Stimulated activated CD4-positive, alpha-beta T cell treated with anti-CD3 and anti-CD28 coated beads, Interleukin-1b, Interleukin-23, amount 100 ng/mL, for 4 hours (primary cell): Measurements from ENCODE around the gene MAGI2.
"Not testable (repeated sequence)": the region's sequence is repeated elsewhere in the genome, so short reads cannot be mapped to it uniquely, and the experiment has no call there.

ENCODE experiments used
- DNase-seq, 2 donors: peaks; one replicate each; pipeline ENCODE4 v3.0.0-alpha.2; 2020; ENCODE audit warnings: low read depth in 2 of 2

The MAGI2 gene

GRCh38 chr7:79451580-79451979 lies 1.9 kb downstream of the MAGI2 start:
- no peak for DNase-seq

- not testable (repeated sequence) for DNase-seq
These were observed 10.7 kb downstream of the MAGI2 start for GRCh38 chr7:79442766-79443165.

GRCh38 chr7:79436378-79436777 lies 17.1 kb downstream of the MAGI2 start:
- no peak for DNase-seq

- DNase-seq: no peak
These were observed 18.6 kb downstream of the MAGI2 start for GRCh38 chr7:79434867-79435266.

GRCh38 chr7:79434098-79434497 lies 19.4 kb downstream of the MAGI2 start:
- DNase-seq: no peak

- no peak for DNase-seq
These were observed 23.1 kb downstream of the MAGI2 start for GRCh38 chr7:79430391-79430790.

GRCh38 chr7:79425665-79426064 lies 27.8 kb downstream of the MAGI2 start:
- no peak for DNase-seq

- DNase-seq: no peak
These were observed 31.7 kb downstream of the MAGI2 start for GRCh38 chr7:79421751-79422150.

- DNase-seq: no peak
These were observed 33.0 kb downstream of the MAGI2 start for GRCh38 chr7:79420464-79420863.

- DNase-seq: no peak
These were observed 38.6 kb downstream of the MAGI2 start for GRCh38 chr7:79414910-79415309.

- DNase-seq: no peak
These were observed 40.6 kb downstream of the MAGI2 start for GRCh38 chr7:79412915-79413314.

GRCh38 chr7:79412438-79412837 lies 41.0 kb downstream of the MAGI2 start:
- no peak for DNase-seq

GRCh38 chr7:79410345-79410744 lies 43.1 kb downstream of the MAGI2 start:
- DNase-seq: no peak

GRCh38 chr7:79407351-79407750 lies 46.1 kb downstream of the MAGI2 start:
- DNase-seq: no peak

- DNase-seq: no peak
These were observed 47.1 kb downstream of the MAGI2 start for GRCh38 chr7:79406371-79406770.

GRCh38 chr7:79405368-79405767 lies 48.1 kb downstream of the MAGI2 start:
- DNase-seq: no peak

- DNase-seq: no peak
These were observed 49.6 kb downstream of the MAGI2 start for GRCh38 chr7:79403879-79404278.

GRCh38 chr7:79403451-79403850 lies 50.0 kb downstream of the MAGI2 start:
- DNase-seq: no peak

GRCh38 chr7:79401254-79401653 lies 52.2 kb downstream of the MAGI2 start:
- DNase-seq: no peak

GRCh38 chr7:79400222-79400621 lies 53.2 kb downstream of the MAGI2 start:
- DNase-seq: no peak

- no peak for DNase-seq
These were observed 55.2 kb downstream of the MAGI2 start for GRCh38 chr7:79398138-79398749.

- DNase-seq: no peak
These were observed 66.6 kb downstream of the MAGI2 start for GRCh38 chr7:79386688-79387422.

- no peak for DNase-seq
These were observed 71.5 kb downstream of the MAGI2 start for GRCh38 chr7:79381921-79382320.

GRCh38 chr7:79377097-79377496 lies 76.4 kb downstream of the MAGI2 start:
- no peak for DNase-seq
